HG03196 (cell line): ENCODE results near the gene MTTP.

ENCODE experiments used
- ATAC-seq: cut with Tn5 transposase; IDR thresholded peaks from one replicate; pipeline ENCODE4 v1.9.1; 2021; ENCODE audit not compliant: unreplicated experiment

Gene MTTP

GRCh38 chr4:99665983-99666382 is 91.4 kb downstream of the MTTP start:
- ATAC-seq: no peak

GRCh38 chr4:99668472-99668871 is 93.8 kb downstream of the MTTP start:
- no peak for ATAC-seq

GRCh38 chr4:99669084-99669483 is 94.5 kb downstream of the MTTP start:
- ATAC-seq: no peak

GRCh38 chr4:99670409-99671073 is 95.9 kb downstream of the MTTP start:
- ATAC-seq: no peak
